Endothelial cell (in vitro differentiated cells): ENCODE measurements around the gene FBXW10. TPM values are rescaled to one million over a fixed set of nuclear protein-coding genes. Genes with fewer than 3 reads are reported as not detected.
"Not testable (repeated sequence)": the region's sequence is repeated elsewhere in the genome, so short reads cannot be mapped to it uniquely, and the experiment has no call there.

Experiments used
- DNase-seq: peaks from one replicate; pipeline ENCODE4 v3.0.0; 2021; ENCODE audit warnings: low spot score
- H3K27ac Mint-ChIP-seq: one replicate; pipeline ENCODE4 v1.8.0; 2021; ENCODE audit warnings: mixed read lengths, inconsistent platforms; ENCODE audit not compliant: unreplicated experiment
- H3K27me3 Mint-ChIP-seq: one replicate; pipeline ENCODE4 v1.8.0; 2021; ENCODE audit warnings: mild to moderate bottlenecking, moderate library complexity, mixed read lengths, inconsistent platforms; ENCODE audit not compliant: unreplicated experiment
- H3K36me3 Mint-ChIP-seq: one replicate; pipeline ENCODE4 v1.8.0; 2021; ENCODE audit warnings: mild to moderate bottlenecking, low read depth, mixed read lengths, inconsistent platforms; ENCODE audit not compliant: unreplicated experiment
- H3K4me1 Mint-ChIP-seq: one replicate; pipeline ENCODE4 v1.8.0; 2021; ENCODE audit warnings: mild to moderate bottlenecking, mixed read lengths, inconsistent platforms; ENCODE audit not compliant: unreplicated experiment
- H3K4me3 Mint-ChIP-seq: one replicate; pipeline ENCODE4 v1.8.0; 2021; ENCODE audit warnings: mild to moderate bottlenecking, mixed read lengths, inconsistent platforms; ENCODE audit not compliant: unreplicated experiment
- H3K9me3 Mint-ChIP-seq: one replicate; pipeline ENCODE4 v1.8.0; 2021; ENCODE audit warnings: mixed read lengths, inconsistent platforms; ENCODE audit not compliant: unreplicated experiment
- CTCF ChIP-seq: fragments of 200-600 bp; sonication (generic); IDR thresholded peaks from one replicate; pipeline ENCODE4 v1.5.0; 2021; ENCODE audit warnings: antibody characterized with exemption; ENCODE audit not compliant: unreplicated experiment
- long read RNA-seq: library from polyadenylated mRNA; unstranded; transcript quantifications from one replicate; pipeline ENCODE4 v2.0.0, GENCODE V29; 2020; ENCODE audit not compliant: unreplicated experiment
- total RNA-seq: library from RNA; stranded (reverse); fragmentation: NEBNext Ultra II Directional; extraction: Animal tissue kit (Norgen Biotek cat#: 25700); gene quantifications from one replicate; pipeline ENCODE4 v1.2.1, GENCODE V29; 2021; ENCODE audit not compliant: unreplicated experiment

FBXW10 gene
- not detected for total RNA-seq
- long read RNA-seq, result 0 reads

DNA sequence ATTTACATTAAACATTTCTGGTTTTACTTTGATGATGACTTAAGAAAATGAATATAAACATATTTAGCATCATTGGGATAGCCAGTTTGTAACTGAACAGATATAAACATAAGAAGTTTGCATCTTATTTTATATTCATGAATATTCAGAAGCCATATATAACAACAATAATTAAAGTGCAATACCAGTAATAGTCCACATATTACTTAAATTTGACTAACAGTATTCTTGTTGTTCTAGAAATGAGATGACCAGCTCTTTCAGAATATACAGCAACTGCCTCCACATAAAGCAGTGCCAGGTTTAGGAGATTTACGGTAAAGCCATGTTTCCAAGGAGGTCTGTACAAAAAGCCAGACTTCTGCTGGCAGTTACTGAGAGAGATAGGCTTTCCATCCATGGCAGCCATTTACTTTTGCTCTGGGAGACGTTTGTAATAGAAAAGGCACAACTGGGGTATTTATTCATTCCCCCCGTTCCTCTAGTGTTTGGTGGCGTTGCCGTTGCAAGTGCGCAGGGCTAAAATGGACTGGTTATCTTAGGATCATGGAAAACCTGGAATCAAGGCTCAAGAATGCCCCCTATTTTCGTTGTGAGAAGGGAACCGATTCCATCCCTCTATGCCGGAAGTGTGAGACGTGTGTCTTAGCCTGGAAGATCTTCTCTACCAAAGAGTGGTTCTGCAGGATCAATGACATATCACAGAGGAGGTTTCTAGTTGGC lies at the start of gene FBXW10:
Gene FBXW10, plus strand, starts transcription at position 356 of the 723 bp plus-strand sequence. Its CDS starts 191 bp downstream, at position 547.
- not testable (repeated sequence) for H3K4me1 Mint-ChIP-seq, H3K4me3 Mint-ChIP-seq, H3K36me3 Mint-ChIP-seq, DNase-seq, H3K27ac Mint-ChIP-seq, H3K27me3 Mint-ChIP-seq, H3K9me3 Mint-ChIP-seq

- not testable (repeated sequence) for H3K4me3 Mint-ChIP-seq, H3K27me3 Mint-ChIP-seq, H3K27ac Mint-ChIP-seq, DNase-seq, H3K9me3 Mint-ChIP-seq, H3K36me3 Mint-ChIP-seq, H3K4me1 Mint-ChIP-seq
Measured at GRCh38 chr17:18695143-18695542, 48.7 kb upstream of the FBXW10 start.

DNA sequence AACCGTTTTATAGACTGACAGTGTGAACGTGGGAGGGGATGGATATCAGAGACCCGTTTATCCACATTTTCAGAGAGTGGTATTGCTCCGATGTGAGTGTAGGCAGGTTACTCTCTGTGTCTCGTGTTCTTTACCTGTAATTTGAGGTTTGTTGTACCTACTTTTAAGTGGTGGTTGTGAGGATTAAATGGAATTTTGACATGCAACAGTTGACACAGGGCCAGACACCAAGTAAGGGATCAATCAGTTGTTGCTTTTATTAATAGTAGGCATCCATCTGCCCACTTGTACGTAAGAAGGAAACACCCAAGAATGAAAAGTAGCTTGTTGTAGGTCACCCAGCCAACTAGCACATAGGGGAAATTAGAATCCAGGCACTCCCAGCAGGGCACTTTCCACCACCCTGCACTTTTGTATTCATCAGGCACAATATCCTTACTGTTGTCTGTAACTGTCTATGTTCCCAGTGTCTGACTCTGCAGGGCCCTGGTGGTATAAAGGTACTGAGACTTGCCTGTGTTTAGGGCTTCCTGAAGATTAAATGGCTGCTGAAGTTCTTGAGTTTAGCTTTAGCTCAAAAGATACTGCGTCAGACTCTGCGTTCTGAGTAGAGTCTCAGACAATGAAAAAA lies 45.3 kb upstream of the FBXW10 start:
- not testable (repeated sequence) for H3K27me3 Mint-ChIP-seq, H3K27ac Mint-ChIP-seq, DNase-seq, H3K36me3 Mint-ChIP-seq, H3K9me3 Mint-ChIP-seq, H3K4me1 Mint-ChIP-seq
- H3K4me3 Mint-ChIP-seq, result peak overlapping the region; percentile 92

GRCh38 chr17:18705955-18706354 lies 37.9 kb upstream of the FBXW10 start:
- H3K9me3 Mint-ChIP-seq, H3K36me3 Mint-ChIP-seq, H3K27me3 Mint-ChIP-seq, DNase-seq, H3K4me1 Mint-ChIP-seq, H3K4me3 Mint-ChIP-seq, H3K27ac Mint-ChIP-seq: not testable (repeated sequence)

DNA sequence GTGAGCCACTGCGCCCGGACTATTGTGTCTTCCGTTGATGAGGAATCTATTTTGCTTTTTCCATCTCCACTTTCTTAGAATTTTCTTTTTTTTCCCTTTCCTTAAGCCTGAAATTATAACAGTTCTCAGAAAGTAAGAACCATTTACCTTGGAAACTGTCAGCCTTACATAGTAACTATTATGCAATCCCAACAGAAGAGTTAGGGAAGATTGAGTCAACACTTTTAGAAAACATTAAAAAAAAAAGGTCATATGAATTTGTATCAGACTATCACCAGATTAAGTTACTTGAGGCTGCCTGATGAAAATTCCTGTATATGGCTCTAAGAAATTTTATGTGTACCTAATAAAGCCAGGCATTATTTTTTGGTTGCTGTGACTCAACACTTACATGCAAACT lies 35.6 kb upstream of the FBXW10 start:
- H3K4me3 Mint-ChIP-seq, H3K36me3 Mint-ChIP-seq, H3K4me1 Mint-ChIP-seq, H3K27me3 Mint-ChIP-seq, H3K9me3 Mint-ChIP-seq, DNase-seq, H3K27ac Mint-ChIP-seq: not testable (repeated sequence)

- H3K27ac Mint-ChIP-seq, H3K9me3 Mint-ChIP-seq, H3K4me3 Mint-ChIP-seq, H3K36me3 Mint-ChIP-seq, H3K4me1 Mint-ChIP-seq, H3K27me3 Mint-ChIP-seq: not testable (repeated sequence)
- peak; percentile 65 for DNase-seq
- peak; percentile 46 for TF ChIP-seq CTCF
Measured at GRCh38 chr17:18712354-18712999, 31.4 kb upstream of the FBXW10 start.

DNA sequence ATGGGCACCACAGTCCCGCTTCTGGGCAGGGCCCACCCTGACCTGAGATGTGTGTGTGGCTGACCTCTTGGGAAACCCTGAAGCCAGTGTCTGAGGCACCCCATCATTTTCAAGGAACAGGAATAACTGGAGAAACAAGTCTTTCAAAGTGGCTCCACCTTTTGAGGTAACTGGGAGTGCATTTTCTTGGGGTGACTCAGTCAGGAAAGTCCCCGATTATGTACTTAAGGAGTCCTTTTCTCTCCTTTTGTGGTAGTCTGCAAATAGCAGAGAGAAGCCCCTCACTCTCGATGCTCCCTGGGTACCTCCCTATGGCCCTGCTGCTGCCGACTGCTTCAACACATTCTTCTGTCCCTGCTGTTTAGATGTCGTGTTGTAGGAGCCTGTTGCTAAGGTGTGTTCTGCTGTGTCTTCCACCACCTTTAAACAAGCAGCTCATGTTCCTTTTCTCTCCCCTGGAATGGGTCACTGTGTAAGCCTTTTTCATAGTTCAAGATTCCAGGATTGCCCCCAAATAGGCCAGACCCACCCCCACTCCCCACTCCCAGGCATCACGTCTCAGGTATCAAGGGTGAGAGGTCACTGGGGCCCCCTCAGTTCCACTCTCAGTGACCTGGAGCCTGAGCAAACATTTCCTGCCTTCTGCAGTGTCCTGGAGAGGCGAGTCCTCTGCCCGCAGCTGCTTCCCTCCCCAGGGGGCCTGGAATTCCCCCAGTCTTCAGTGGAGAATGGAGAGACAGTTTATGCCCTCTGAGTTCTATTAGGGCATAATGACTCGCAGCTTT lies 25.0 kb upstream of the FBXW10 start:
- not testable (repeated sequence) for H3K4me3 Mint-ChIP-seq, H3K4me1 Mint-ChIP-seq, H3K36me3 Mint-ChIP-seq, H3K27ac Mint-ChIP-seq, H3K9me3 Mint-ChIP-seq, H3K27me3 Mint-ChIP-seq
- peak; percentile 8 for DNase-seq

DNA sequence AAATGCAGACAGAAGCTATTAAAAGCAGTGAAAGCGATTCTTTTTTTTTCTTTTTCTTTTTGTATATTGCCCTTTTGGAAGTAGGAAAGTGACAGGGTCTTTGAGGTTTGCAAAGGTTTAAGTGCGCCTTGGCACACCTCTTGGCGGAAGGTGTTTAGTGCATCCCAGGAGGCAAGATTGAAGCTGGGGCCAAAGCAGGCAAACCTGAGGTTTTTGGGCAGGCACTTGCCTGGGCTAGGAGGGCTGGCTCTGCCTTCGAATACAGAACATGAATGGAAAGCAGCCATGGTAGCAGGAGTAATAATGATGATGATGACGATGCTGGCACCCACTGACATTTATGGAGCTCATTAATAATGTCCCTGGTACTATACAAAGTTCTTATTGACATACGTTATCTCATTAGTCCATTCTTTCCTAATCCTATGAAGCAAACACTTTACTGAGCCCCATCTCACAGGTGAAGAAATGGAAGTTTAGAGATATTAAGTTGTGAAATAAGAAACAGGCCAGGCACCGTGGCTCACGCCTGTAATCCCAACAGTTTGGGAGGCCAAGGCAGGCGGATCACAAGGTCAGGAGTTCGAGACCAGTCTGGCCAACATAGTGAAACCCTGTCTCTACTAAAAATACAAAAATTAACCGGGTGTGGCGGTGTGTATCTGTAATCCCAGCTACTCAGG lies 24.3 kb upstream of the FBXW10 start:
- DNase-seq, result not testable (repeated sequence)

DNA sequence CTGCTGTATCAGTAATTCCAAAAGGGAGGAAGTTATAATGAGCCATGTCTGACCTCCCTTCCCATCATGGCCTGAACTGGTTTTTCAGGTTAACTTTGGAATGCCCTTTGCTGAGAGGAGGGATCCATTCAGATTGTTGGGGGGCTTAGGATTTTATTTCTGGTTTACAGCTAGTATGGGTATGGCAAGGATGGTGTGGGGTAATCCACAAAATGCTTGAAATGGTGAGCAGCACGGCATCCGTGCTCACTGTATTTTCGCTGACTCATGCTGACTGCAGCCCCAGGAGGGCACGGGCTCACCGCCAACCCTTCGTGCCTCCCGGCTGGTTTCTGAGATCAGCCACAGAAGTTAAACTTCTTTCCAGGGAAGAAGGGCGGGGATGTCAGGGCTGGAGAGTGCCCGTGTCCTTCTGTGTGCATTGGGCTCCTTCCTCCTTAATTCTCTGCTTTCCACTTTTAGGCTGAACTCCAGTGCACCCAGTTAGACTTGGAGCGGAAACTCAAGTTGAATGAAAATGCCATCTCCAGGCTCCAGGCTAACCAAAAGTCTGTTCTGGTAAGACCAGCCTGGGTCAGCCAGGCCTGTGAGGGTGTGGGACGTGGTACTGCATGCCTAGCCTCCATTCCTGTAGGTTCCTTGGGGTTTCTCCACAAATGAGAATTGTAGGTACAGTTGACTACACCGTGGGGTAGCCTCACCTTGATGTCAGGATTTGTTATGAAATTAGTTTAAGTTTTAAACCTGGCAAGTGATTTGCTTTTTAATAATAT lies 21.9 kb upstream of the FBXW10 start:
- H3K27me3 Mint-ChIP-seq, H3K27ac Mint-ChIP-seq, H3K9me3 Mint-ChIP-seq, H3K4me1 Mint-ChIP-seq, H3K4me3 Mint-ChIP-seq, DNase-seq, H3K36me3 Mint-ChIP-seq: not testable (repeated sequence)

More for the DNA sequence above, 24.3 kb upstream of the FBXW10 start:
- not testable (repeated sequence) for H3K36me3 Mint-ChIP-seq, H3K27ac Mint-ChIP-seq, H3K9me3 Mint-ChIP-seq, H3K4me1 Mint-ChIP-seq, H3K4me3 Mint-ChIP-seq, H3K27me3 Mint-ChIP-seq

- H3K9me3 Mint-ChIP-seq, H3K4me1 Mint-ChIP-seq, H3K4me3 Mint-ChIP-seq, H3K27ac Mint-ChIP-seq, H3K36me3 Mint-ChIP-seq, DNase-seq, H3K27me3 Mint-ChIP-seq: not testable (repeated sequence)
Measured at GRCh38 chr17:18722612-18723011, 21.2 kb upstream of the FBXW10 start.
